Measurements from ENCODE around the gene SH2D3A. TPM values are rescaled to one million over a fixed set of nuclear protein-coding genes. Genes with fewer than 3 reads are reported as not detected.

SH2D3A gene
- total and polyA plus RNA-seq, 2 of the 4 experiments (the other 2 are of a cell fraction), result under 0.01 to 0.09 TPM

DNA sequence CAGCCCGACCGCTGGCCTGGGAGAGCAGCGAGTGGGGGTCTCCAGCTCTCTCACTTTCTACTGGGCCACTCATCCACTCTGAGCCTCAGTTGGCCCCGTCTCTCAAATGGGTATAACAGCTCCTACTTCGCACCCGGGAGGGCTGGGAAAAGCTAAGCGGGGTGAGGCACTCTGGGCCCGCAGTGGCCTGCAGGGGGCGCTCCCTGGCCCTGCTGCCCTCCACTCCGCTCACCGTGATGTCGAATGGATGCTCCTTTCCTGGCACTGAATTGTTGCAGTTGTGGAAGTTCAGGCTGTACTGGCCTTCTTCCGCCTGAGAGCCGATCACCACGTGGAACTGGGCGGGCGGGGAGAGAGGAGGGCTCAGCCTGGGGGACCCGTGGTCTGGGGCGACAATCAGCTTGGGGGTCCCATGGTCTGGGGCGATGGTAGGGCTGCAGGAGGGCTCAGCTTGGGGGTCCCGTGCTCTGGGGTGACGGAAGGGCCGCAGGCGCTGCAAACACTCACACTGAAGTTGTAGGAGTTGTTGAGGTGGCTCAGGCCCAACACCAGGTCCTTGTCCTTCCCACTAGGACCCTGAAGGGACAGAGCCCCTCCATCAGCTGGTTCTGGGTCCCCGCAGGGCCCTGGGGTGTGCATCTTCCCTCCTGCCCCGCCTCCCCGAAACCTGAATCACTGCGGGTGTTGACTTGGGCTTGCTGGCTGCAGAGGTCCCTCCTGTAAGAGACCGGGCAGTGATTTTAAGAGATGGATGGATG lies 33.7 kb downstream of the SH2D3A start:
- ChIA-PET CTCF (no interaction called here), POLR2A (ENCODE audit: unreplicated experiment) (no interaction called here)
- H2BK120ac ChIP-seq (ENCODE audit: low read depth, low read length), result no peak overlapping the region
- no peak overlapping the region for H4K91ac ChIP-seq (ENCODE audit: insufficient read depth, low read depth, low read length)
- H3K9me1 ChIP-seq (ENCODE audit: insufficient read depth, low read length), result peaks cover 3% of the 10 kb centered on the region; the same call in 1 of the 2 replicates
- no peak overlapping the region for H2BK20ac ChIP-seq (ENCODE audit: low read depth, low read length)
- TF ChIP-seq, protein P1, sequence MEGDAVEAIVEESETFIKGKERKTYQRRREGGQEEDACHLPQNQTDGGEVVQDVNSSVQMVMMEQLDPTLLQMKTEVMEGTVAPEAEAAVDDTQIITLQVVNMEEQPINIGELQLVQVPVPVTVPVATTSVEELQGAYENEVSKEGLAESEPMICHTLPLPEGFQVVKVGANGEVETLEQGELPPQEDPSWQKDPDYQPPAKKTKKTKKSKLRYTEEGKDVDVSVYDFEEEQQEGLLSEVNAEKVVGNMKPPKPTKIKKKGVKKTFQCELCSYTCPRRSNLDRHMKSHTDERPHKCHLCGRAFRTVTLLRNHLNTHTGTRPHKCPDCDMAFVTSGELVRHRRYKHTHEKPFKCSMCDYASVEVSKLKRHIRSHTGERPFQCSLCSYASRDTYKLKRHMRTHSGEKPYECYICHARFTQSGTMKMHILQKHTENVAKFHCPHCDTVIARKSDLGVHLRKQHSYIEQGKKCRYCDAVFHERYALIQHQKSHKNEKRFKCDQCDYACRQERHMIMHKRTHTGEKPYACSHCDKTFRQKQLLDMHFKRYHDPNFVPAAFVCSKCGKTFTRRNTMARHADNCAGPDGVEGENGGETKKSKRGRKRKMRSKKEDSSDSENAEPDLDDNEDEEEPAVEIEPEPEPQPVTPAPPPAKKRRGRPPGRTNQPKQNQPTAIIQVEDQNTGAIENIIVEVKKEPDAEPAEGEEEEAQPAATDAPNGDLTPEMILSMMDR (conservative IDR thresholded peaks at IDR 0.05; ENCODE audit: low read depth, low read length), result peak; percentile 20; the same call in 1 of the 2 replicates
- no peak for TF ChIP-seq NFE2L2 (IDR thresholded peaks at IDR 0.05; ENCODE audit: low read depth, low read length)
- H2AK9ac ChIP-seq (replicated peaks; ENCODE audit: low read depth, low read length, poor library complexity), result peak overlapping the region; percentile 72
- H3K18ac ChIP-seq (ENCODE audit: low read depth, low read length), result no peak overlapping the region
- H3K23ac ChIP-seq (ENCODE audit: low read depth, low read length), result no peak overlapping the region
- no peak overlapping the region for H4K8ac ChIP-seq (ENCODE audit: low read depth in 2 of 2, low read length in 2 of 2)
- H3K27ac ChIP-seq (ENCODE audit: insufficient read depth, low read length), result no peak overlapping the region
- no peak overlapping the region for H2AK5ac ChIP-seq (ENCODE audit: low read depth, low read length)
- intact Hi-C loops (cut with micrococcal nuclease) (loop anchor here (10.0 kb wide), 1 partner anchor 331 kb away; the partner anchor contains the start of gene ZNF557), dilution Hi-C loops (cut with HindIII; ENCODE audit: low sequenced_read_pairs, unreplicated experiment) (no loop called here), in situ Hi-C loops (cut with MboI; ENCODE audit: low sequenced_read_pairs) (loop anchor here (10.0 kb wide), 2 partner anchors 131 to 219 kb away; no protein-coding TSS in a partner anchor)
- H3K14ac ChIP-seq (replicated peaks; ENCODE audit: low read depth, low read length), result no peak overlapping the region
- H4K20me1 ChIP-seq (ENCODE audit: insufficient read depth, low read length), result no peaks in the 10 kb centered on the region
- H3K4me1 ChIP-seq (ENCODE audit: control insufficient read depth, insufficient read depth, low read length), result peaks cover 6% of the 10 kb centered on the region
- no peak overlapping the region for H3K4me2 ChIP-seq (ENCODE audit: low read depth, low read length)
- no peak overlapping the region for H3K4ac ChIP-seq (ENCODE audit: low read depth, low read length)
- H3K27me3 ChIP-seq (ENCODE audit: control insufficient read depth, insufficient read depth, low read length), result no peaks in the 10 kb centered on the region
- no peak overlapping the region for H2AFZ ChIP-seq (replicated peaks; ENCODE audit: low read length, poor library complexity)
- no peak overlapping the region for H2BK5ac ChIP-seq (ENCODE audit: low read depth, low read length, poor library complexity, severe bottlenecking)
- 92% methylated on average over 6 of the region's 29 CpGs; no CpG with 5 or more reads in 1 of the 2 experiments for WGBS, 2 experiments (ENCODE audit: extremely low coverage in 2 of 2, insufficient read length in 1 of 2)
- no TSS peak for BruUV-seq (replicated peaks)
- no peak overlapping the region for H3K56ac ChIP-seq (ENCODE audit: extremely low read depth, insufficient read depth, low read length)
- H3K79me1 ChIP-seq (ENCODE audit: low read depth in 1 of 2, low read length in 2 of 2), result peaks cover 0 to 26% of the 10 kb centered on the region in 2 experiments; a peak in 3 of 4 replicates
- H3K9me3 ChIP-seq (ENCODE audit: control insufficient read depth, insufficient read depth, low read length), result no peaks in the 10 kb centered on the region
- DNase-seq, result no peak
- no peak overlapping the region for H4K5ac ChIP-seq (ENCODE audit: low read depth, low read length)
- no peak overlapping the region for H3K4me3 ChIP-seq (ENCODE audit: insufficient read depth, low read depth, low read length)
- no peak overlapping the region for H3K9ac ChIP-seq (ENCODE audit: low read depth, low read length)
- H2BK15ac ChIP-seq (ENCODE audit: low read depth, low read length), result no peak overlapping the region
- H3K36me3 ChIP-seq (ENCODE audit: control insufficient read depth, insufficient read depth, low read length), result peaks cover 11% of the 10 kb centered on the region; the same call in 1 of the 2 replicates
- ATAC-seq (ENCODE audit: low read depth), result no peak

All from IMR-90 (cell line).